Putamen (tissue), 1 donor: ENCODE measurements around the gene MDM4.
"Not testable (repeated sequence)": the region's sequence is repeated elsewhere in the genome, so short reads cannot be mapped to it uniquely, and the experiment has no call there.

ENCODE experiments used
- DNase-seq: peaks from one replicate; pipeline ENCODE4 v3.0.0-alpha.2; 2016; ENCODE audit warnings: low spot score

The MDM4 gene, protein sequence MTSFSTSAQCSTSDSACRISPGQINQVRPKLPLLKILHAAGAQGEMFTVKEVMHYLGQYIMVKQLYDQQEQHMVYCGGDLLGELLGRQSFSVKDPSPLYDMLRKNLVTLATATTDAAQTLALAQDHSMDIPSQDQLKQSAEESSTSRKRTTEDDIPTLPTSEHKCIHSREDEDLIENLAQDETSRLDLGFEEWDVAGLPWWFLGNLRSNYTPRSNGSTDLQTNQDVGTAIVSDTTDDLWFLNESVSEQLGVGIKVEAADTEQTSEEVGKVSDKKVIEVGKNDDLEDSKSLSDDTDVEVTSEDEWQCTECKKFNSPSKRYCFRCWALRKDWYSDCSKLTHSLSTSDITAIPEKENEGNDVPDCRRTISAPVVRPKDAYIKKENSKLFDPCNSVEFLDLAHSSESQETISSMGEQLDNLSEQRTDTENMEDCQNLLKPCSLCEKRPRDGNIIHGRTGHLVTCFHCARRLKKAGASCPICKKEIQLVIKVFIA

GRCh38 chr1:204516180-204516879 lies at the start of gene MDM4:
MDM4 (plus strand) TSS chr1:204516406; CDS start chr1:204525519, 9,113 bp downstream.
- DNase-seq = peak; percentile 96

- peak; percentile 97 for DNase-seq
These were observed 49.5 kb upstream of the MDM4 start for GRCh38 chr1:204466416-204467405.

- peak; percentile 83 for DNase-seq
These were observed 48.0 kb upstream of the MDM4 start for GRCh38 chr1:204468206-204468605.

DNA sequence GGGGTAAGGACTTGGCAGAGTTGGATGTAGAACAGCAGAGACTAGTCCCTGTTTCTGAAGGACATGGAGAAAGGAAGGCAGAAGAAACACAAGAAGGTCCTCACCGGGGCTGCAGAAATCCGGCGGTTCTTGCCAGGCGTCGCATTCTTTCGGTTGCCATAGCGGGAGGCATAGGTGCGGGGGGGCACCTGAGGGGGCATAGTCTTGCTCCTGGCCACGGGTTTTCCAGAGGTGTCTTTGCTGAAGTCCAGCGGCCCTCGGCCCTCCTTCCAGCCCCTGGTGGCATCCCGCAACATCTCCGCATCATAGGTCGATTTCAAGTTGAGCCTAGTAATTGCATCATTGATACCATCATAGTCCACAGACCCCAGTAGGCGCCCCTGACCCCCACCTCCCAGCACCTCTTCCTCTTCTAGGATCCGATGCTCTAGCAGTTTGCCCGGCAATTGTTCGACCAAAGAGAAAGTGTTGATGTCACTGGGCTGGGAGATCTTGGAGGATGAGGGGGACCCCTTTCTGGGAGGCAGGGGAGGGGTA lies 47.4 kb upstream of the MDM4 start:
- no peak for DNase-seq

DNA sequence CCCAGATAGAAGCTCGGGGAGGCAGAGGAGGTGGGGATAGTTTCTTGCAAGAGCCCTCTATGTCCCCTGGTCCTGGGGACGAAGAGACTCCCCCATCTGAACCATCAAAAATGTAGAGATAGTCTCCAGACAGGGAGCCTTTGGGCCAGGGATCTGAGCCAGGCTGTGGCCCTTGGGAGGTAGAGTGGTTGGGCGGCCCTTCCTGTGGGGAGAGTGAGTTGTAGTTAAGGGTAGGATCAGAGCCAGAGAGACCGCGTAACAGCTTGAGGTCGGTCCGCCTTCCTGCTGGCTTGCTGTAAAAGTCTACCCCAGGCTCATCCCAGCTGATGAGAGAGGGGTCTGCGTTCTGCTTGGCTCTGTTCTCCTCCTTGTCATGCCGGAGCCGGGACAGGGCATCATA lies 46.9 kb upstream of the MDM4 start:
- no peak for DNase-seq

DNA sequence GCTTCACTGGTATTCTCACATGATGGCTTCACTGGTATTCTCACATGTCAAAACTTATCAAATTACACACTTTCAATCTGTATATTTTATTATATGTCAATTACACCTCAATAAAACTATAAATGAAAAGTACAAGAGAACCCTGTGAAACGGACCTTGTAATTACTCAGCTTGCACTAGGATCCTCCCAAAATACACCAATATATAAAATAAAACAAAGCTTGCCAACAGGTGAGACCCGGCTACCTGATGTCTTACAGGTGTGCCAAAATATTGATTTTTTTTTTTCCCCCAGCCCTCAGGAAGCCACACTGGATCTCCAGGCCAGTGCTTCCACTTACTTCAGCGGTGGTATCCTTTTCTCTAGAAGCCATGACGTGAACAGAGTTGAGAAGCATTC lies 44.5 kb upstream of the MDM4 start:
- no peak for DNase-seq

GRCh38 chr1:204472660-204473059 lies 43.5 kb upstream of the MDM4 start:
- no peak for DNase-seq

DNA sequence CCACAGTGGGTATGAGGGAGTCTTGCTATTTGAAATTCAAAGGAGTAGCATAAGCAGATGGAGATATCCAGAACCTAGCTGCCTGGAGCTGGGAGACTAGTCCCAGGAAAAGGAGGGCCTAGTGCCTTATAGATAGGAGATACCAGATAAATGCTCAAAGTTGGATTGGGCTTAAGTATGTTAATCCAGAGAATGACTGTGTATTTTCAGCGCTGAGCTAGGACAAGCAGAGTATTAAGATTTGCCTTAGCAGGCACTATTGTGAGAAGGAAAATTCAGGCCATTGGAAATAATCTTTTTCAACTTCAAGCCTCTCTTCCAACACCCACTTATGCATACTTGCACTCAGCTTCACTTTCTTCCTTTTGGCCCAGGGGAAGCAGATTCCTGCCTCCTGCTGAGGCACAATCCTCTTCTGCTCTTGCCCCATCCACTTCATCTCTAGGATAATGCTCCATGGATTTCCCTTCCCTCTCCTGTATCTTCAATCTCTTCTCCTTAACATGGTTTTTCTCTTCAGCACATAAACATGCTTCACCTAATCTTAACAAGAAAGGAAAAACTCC lies 42.7 kb upstream of the MDM4 start:
- no peak for DNase-seq

GRCh38 chr1:204475656-204476432 lies 40.4 kb upstream of the MDM4 start:
- DNase-seq = no peak

DNA sequence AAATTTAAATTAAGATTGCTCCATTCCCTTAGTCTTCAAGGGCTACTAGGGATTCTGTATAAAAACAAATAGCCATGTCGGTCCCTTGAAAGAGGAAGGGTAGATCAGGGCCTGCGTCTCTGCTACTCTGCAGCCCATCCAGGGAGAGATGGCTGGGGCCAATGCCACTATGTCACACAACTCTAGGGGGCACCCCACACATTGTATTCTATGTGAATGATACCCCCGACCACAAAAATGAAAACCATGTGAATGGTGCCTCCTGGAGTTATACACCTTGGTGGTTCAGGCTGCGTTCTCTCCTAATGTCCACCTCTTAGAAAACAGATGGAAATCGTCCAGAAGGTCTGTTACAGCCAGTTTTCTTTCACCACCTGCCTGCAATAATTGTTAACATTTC lies 39.6 kb upstream of the MDM4 start:
- DNase-seq = no peak

DNA sequence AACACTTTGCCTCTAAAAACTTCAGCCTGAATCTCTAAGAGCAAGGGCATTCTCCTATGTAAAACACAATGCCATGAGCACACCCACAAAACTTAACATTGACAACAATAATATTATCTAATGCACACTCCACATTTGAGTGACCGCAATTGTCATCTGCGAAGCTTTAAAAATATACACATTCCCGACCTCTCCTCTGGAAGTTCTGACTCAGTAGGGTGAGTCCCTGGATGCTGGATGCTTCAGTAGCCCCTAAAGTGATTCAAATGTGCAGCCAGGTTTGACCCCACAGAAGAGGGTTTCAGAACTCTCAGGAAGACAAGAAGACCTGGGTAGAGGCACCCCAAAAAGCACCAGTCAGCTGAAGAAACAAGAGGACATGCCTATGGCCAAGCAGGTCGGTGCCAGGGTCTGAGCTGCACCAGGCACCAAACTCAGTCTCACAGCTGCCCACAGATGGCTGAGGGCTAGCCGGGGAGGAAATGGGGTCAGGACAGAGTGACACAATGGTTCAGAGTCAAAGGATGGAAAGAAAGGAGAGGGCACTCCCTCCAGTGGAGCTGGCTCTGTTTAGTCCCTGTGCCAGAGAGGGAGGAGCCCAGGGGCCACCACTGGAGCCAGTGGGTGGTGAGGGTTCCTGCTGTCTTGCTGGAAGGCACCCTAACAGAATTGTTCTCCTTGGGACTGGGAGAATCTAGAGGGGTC lies 39.0 kb upstream of the MDM4 start:
- DNase-seq = peak; percentile 94

DNA sequence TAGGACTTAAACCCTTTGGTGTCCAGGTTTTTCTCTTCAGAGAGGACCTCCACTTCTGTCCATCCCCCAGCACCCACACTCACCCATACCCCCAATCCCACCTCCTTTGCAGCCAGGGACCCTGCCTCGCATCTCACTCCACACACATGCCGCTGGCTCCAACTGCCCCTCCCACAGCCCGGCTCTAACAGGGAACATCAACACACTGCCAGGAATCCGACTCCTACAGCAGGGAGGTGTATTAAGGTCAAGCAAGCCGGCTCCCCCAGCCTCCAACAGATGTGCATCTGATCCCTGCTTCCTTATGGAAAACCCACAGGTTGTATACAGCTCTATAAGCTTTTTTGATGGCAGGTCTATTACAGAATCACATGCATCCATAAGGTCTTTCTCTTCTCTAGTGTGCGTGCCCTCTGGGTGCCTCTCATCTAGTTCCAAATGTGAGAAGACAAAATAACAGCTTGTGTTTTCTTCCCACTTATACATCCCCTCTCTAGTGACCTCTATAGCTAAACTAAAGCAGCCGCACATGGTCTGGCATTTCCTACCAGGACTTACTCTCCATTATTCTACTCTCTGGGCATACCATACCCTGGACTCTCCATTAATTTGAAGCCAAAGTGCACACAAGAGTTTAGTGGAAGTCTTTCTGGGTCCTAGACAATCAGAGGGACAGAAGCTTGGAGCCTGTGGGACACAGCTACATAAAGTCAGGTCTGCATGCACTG lies 37.9 kb upstream of the MDM4 start:
- no peak for DNase-seq

DNA sequence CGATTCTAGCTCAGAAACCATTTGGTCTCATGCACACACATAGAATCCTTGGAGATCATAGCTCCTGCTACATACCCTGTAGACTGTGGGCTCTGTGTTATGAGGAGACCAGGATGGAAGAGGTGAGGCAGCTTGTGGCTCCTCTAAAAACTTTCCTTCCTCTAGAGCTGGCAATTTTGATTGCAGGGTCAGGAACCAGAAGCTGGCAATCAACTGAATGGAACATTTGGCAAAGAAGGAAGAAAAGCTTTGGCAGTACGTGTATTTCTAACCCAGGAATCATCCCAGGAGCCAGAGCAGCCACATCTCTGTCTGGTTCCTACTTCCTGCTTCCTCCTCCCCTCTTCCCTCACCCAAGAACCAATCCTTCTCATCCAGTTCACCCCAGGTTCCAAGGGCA lies 37.3 kb upstream of the MDM4 start:
- DNase-seq = no peak

DNA sequence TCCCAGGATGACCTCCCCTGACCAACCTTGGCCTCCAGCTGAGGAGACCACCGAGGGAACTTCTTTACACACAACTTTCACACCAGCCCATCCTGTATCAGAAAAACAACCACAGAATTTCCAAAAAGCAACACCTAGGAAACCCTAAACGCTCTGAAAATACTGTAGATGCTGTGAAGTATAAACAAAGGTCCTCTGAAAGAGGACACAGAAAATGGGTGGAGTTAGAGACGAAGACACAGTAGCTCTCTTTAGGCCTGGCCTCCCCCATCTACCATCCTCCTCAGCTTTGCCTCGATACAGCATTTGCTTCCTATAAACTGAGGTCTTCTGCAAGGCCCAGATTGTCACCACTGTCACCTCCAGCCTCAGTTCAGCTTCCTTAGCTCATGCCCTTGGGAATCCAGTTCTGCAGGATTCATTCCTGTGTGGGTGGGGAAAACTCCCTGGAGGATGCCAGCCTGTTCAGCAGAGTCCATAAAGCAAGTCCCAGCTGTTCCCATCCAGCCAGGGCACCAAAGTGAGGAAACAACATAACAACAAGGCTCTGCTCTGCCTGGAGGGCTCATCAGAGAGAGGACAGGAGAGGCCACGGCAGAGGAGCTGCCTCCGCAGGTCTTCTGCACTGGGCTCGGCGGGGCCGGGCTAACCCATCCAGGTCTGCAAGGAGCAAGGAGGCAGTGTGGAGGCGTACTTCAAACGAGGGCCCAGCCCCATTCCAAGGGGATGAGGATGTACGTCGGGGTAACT lies 36.6 kb upstream of the MDM4 start:
- no peak for DNase-seq

GRCh38 chr1:204480515-204480914 lies 35.7 kb upstream of the MDM4 start:
- DNase-seq = no peak

GRCh38 chr1:204483791-204484190 lies 32.4 kb upstream of the MDM4 start:
- DNase-seq = no peak

- not testable (repeated sequence) for DNase-seq
These were observed 29.5 kb upstream of the MDM4 start for GRCh38 chr1:204486513-204487255.

- no peak for DNase-seq
These were observed 29.0 kb upstream of the MDM4 start for GRCh38 chr1:204487256-204487615.
